ENCODE data around the gene COX6A1. TPM values are rescaled to one million over a fixed set of nuclear protein-coding genes. Genes with fewer than 3 reads are reported as not detected.
A peak's percentile ranks its signal among the peaks of the same experiment; 100 is the strongest.

The COX6A1 gene
- polyA plus RNA-seq, 1 donor from 2014 or later = 830 TPM

DNA sequence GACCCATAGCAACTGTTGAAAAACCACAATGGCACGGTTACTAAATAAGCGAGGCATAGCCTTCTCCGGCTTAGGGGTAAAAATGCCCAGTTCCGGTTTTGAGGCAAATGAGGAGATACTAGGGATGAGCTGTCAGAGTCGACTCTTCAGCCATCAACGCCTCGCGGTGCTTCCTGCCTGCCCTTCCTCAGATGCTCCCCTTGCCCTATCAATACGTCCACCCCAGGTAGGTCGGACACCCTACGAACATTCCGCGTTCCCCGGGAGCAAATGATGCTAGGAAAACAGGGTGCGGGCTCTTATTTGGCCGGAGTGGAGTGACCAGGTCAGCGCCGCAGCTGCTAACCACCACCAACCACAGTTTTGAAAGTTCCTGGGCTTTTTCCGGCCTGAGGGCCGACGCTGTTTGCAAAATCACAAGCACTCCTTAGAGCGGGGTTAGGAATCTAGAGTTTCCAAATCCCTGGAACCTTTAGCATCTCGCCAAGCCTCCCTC, 30.5 kb downstream of the COX6A1 start:
- Mint-ChIP-seq H3K4me3 (peak overlapping the region; percentile 69 to 96 (median 92)), H3K4me1 (peaks cover 20 to 38% (median 29%) of the 10 kb centered on the region in 3 donors), H3K9me3 (no peaks in the 10 kb centered on the region), H3K27me3 (peaks cover 2% of the 10 kb centered on the region), H3K36me3 (peaks cover 2% of the 10 kb centered on the region), H3K27ac (peak overlapping the region; percentile 90 to 97 (median 91))

DNA sequence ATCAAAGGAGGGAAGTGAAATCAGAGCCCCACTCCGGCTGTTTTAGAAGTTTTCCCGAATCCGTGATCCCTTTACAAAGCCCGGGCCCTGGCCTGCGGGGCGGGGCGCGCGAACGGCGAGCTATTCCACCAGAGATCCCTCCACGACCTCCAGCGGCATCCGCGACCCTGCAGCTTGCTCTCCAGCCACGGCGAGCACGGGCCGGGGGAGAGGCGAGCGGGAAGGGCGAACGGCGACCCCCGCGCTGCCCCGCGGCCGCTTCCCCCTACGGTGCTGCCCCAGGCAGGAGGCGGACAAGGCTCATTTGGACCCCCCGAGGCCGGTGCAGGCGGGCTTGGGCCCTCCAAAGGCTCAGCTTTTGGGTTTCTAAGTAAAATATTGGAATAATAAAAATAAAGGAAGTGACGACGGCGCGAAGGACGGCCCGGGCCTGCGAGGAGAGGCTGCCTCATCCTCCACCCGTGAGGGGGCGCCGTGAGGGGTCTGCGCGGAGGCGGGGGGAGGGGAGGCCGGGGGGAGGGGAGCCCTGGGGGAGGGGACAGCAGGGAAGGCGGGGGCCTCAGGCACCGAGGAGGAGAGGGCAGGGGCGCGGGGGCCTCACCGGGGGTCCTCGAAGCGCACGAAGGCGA, 31.0 kb downstream of the COX6A1 start:
- H3K9me3 Mint-ChIP-seq = no peaks in the 10 kb centered on the region
- H3K27ac Mint-ChIP-seq = peak overlapping the region; percentile 23 to 97 (median 96)
- peaks cover 20 to 38% (median 29%) of the 10 kb centered on the region in 3 donors for H3K4me1 Mint-ChIP-seq
- H3K36me3 Mint-ChIP-seq = peaks cover 2% of the 10 kb centered on the region
- H3K27me3 Mint-ChIP-seq = peaks cover 2% of the 10 kb centered on the region
- H3K4me3 Mint-ChIP-seq = peak overlapping the region; percentile 69 to 96 (median 92)

DNA sequence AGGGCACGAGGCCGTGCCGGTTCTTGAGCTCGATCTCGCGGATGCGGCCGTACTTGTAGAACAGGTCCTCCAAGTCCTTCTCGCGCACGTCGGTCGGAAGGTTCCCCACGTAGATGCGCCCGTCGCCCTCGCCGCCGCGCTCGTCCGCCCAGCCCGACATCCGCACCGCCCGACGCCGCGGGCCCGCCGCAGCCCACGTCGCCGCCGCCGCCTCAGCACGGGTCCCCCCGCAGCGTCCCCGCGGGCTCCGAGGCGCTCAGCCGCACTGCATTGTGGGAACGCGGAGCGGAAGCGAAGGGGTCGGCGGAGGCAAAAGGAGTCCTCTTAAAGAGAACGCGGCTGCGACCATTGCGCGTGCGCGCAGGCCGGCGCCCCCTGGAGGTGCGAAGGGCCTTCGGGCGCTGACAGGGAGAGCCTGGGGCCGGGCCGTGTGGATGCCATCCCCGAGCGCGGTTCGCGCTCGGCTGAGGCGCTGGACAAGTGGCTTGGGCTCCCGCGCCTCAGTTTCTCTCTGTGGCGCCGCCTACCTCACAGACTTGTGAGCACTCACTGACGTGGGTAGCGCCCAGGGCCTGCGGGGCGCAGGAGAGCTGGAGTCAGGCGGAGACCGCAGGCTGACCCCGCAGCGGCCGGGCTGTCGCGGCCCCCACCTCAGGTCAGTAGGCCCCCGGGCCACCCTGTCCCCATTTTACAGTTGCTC, 31.7 kb downstream of the COX6A1 start, which contains the start of gene SRSF9:
SRSF9 (minus strand) TSS at position 299 of the 700 bp plus-strand sequence; CDS start at position 160, 139 bp downstream.
- H3K4me1 Mint-ChIP-seq = peaks cover 20 to 34% (median 29%) of the 10 kb centered on the region in 3 donors

DNA sequence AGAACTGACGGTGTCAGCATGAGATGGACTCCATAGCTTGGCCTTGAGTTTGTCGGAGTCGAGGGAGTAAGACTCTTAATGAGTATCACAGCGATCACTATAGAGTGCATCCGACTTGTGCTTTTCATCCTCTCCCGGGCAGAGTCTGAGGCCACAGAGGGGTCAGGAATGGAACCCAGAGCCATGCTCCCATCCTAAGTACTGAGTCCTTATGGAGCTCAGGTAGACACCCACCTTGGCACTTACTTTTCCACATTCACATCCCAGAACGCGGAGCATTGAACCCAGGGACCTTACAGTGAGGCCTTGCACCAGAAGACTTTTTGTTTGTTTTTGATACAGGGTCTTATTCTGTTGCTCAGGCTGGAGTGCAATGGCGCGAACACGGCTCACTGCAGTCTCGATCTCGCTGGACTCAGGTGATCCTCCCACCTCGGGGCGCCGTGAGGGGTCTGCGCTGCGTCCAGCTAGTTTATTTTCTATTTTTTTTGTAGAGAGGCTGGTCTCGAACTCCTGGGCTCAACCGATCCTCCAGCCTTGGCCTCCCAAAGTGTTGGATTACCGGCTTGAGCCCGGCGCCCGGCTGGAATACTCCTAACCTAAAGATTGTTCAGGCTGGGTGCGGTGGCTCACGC, 32.4 kb downstream of the COX6A1 start:
- Mint-ChIP-seq H3K4me3 (peak overlapping the region; percentile 69 to 96 (median 92)), H3K27ac (peak overlapping the region in 1 of 3 donors; percentile 73), H3K4me1 (peaks cover 20 to 32% (median 28%) of the 10 kb centered on the region in 3 donors), H3K27me3 (peaks cover 2% of the 10 kb centered on the region), H3K36me3 (peaks cover 4% of the 10 kb centered on the region), H3K9me3 (no peaks in the 10 kb centered on the region)

More for the DNA sequence above, 31.7 kb downstream of the COX6A1 start, which contains the start of gene SRSF9:
- peak within 1 kb of the TSS; percentile 73 to 97 (median 96) for H3K27ac Mint-ChIP-seq
- peaks cover 2% of the 10 kb centered on the region for H3K27me3 Mint-ChIP-seq
- peak within 1 kb of the TSS; percentile 69 to 96 (median 92) for H3K4me3 Mint-ChIP-seq
- no peaks in the 10 kb centered on the region for H3K9me3 Mint-ChIP-seq
- peaks cover 2% of the 10 kb centered on the region for H3K36me3 Mint-ChIP-seq

DNA sequence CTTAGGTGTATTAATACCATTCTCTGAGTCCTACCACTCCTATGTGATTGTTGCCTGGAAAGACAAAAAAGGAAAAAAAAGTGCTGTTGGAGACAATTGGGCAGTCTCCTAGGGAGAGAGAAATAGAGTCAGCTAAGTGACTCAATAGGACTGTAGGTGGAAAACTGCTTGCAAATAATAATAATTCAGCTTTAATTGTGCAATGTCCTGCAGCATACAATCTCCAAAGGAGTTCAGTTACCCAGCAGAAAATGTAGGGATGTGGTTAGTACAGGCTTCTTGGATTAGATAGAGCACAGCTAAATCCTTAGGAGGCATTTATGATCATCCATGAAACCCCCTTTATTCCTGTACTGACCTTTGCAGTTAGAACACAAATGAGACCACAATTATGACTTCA, 34.6 kb downstream of the COX6A1 start:
- H3K9me3 Mint-ChIP-seq = no peaks in the 10 kb centered on the region
- peaks cover 4% of the 10 kb centered on the region for H3K36me3 Mint-ChIP-seq
- peaks cover 9 to 14% (median 12%) of the 10 kb centered on the region in 3 donors for H3K4me1 Mint-ChIP-seq
- peak overlapping the region in 1 of 3 donors; percentile 47 for H3K27ac Mint-ChIP-seq
- H3K27me3 Mint-ChIP-seq = peaks cover 2% of the 10 kb centered on the region
- H3K4me3 Mint-ChIP-seq = peak overlapping the region in 1 of 4 donors; percentile 29

DNA sequence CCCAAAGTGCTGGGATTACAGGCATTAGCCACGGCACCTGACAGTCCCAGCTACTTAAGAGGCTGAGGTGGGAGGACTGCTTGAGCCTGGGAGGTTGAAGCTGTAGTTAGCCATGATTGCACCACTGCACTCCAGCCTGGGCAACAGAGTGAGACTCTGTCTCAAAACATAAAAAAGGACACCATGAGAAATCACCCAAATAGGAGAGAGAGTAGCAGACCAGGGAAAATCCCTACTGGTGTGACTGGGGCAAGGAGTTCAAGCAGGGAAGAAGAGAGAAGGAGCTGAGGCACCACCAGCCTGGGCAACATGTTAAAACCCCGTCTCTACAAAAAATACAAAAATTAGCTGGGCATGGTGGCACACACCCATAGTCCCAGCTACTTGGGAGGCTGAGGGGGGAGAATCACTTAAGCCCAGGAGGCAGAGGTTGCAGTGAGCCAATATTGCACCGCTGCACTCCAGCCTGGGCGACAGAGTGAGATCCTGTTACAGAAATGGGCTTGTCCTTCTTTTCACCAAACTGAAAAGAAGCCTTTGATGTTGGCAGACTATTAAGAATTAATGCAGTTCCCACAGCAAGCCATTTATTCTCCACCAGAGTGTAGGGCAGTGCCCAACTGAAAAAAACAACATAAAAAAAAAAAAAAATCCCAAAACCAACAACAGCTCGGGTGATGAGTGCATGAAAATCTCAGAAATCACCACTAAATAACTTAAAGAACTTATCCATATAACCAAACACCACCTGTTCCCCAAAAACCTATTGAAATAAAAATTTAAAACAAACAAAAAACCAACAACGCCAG, 36.1 kb downstream of the COX6A1 start:
- Mint-ChIP-seq H3K36me3 (peaks cover 4% of the 10 kb centered on the region), H3K27ac (peak overlapping the region in 1 of 3 donors; percentile 71), H3K27me3 (peaks cover 2% of the 10 kb centered on the region), H3K4me1 (peaks cover 3 to 4% (median 4%) of the 10 kb centered on the region in 3 donors), H3K9me3 (no peaks in the 10 kb centered on the region), H3K4me3 (no peak overlapping the region)

DNA sequence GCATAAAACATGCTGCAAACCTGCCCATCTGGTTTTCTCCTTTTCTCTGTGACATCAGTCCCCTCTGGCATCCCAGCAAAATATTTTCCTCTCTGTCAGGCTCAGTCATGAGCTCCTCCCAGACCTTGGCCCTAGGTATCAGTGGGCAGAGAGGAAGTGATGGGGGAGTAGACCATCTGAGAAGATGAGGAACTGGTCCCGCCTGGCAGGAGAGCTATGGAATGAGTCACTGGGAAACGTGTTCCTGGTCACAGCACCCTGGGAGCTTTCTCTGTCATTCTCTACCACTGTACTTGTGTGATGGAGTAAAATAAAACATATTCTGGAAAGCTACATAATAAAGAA, 36.7 kb downstream of the COX6A1 start:
- H3K36me3 Mint-ChIP-seq = peaks cover 4% of the 10 kb centered on the region
- peaks cover 3 to 4% (median 4%) of the 10 kb centered on the region in 3 donors for H3K4me1 Mint-ChIP-seq
- no peak overlapping the region for H3K4me3 Mint-ChIP-seq
- peak overlapping the region in 1 of 3 donors; percentile 71 for H3K27ac Mint-ChIP-seq
- no peaks in the 10 kb centered on the region for H3K9me3 Mint-ChIP-seq
- H3K27me3 Mint-ChIP-seq = peaks cover 2% of the 10 kb centered on the region

DNA sequence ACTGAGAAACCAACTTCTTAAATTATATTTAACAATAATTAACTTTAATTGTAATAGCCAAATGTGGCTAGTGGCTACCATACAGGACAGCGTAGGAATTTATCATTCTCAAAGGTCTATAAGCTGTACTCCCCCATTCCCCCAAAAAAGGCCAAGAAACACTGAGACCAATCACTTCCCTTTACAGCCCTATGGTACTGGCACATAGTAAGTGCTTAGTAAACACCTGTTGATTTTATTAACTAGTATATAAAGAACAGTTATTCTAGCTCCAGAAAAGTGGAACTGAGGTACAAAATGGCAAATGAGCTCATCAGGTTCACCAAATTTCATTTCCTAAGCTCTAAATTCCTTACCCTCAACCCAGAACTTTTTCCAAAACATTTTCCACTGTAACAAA, 37.7 kb downstream of the COX6A1 start:
- Mint-ChIP-seq H3K4me1 (no peaks in the 10 kb centered on the region), H3K27me3 (no peaks in the 10 kb centered on the region), H3K4me3 (no peak overlapping the region), H3K36me3 (peaks cover 3% of the 10 kb centered on the region), H3K9me3 (no peaks in the 10 kb centered on the region), H3K27ac (no peak overlapping the region)

DNA sequence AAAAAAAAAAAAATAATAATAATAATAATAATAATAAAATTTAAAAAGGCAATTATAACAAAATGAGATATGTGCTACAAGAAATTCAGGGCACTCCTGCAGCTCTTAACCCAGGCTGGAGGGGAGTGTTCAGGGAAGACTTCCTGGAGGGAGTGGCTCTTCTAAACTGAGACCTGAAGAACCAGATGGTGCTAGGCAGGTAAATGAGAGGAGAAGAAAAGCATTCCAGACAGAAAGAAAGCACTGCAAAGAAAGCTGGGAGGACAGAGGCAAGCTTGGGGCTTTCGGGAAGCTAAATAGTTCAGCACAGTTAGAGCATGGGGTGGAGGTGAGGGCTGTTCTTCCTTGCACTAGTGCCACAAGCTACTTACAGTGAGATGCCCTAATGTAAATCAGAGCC, 41.5 kb downstream of the COX6A1 start:
- H3K9me3 Mint-ChIP-seq = no peaks in the 10 kb centered on the region
- no peak overlapping the region for H3K4me3 Mint-ChIP-seq
- H3K4me1 Mint-ChIP-seq = peaks cover 0 to 6% (median 0%) of the 10 kb centered on the region in 3 donors
- H3K27me3 Mint-ChIP-seq = no peaks in the 10 kb centered on the region
- H3K27ac Mint-ChIP-seq = no peak overlapping the region
- H3K36me3 Mint-ChIP-seq = peaks cover 5% of the 10 kb centered on the region

DNA sequence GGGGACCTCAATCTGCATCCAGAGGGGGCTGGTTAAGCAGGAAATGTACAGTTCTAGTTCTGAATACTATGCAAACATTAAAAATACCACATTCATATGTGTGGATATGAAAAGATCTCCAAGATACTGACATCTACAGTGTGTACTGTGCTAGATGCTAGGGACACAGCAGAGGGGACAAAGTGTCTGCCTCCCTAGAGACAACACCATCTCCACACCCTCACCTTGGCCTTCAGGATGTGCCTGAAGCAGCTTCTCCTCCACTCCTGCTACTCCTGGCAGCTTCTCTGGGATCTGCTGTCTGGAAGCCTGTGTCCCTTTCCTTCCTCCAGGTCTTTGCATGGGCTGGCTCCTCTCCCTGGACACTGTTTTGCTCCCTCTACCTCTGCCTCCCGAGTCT, 42.3 kb downstream of the COX6A1 start:
- H3K9me3 Mint-ChIP-seq = no peaks in the 10 kb centered on the region
- H3K36me3 Mint-ChIP-seq = peaks cover 2% of the 10 kb centered on the region
- no peaks in the 10 kb centered on the region for H3K27me3 Mint-ChIP-seq
- H3K4me3 Mint-ChIP-seq = no peak overlapping the region
- no peak overlapping the region for H3K27ac Mint-ChIP-seq
- H3K4me1 Mint-ChIP-seq = peaks cover 0 to 6% (median 0%) of the 10 kb centered on the region in 3 donors

DNA sequence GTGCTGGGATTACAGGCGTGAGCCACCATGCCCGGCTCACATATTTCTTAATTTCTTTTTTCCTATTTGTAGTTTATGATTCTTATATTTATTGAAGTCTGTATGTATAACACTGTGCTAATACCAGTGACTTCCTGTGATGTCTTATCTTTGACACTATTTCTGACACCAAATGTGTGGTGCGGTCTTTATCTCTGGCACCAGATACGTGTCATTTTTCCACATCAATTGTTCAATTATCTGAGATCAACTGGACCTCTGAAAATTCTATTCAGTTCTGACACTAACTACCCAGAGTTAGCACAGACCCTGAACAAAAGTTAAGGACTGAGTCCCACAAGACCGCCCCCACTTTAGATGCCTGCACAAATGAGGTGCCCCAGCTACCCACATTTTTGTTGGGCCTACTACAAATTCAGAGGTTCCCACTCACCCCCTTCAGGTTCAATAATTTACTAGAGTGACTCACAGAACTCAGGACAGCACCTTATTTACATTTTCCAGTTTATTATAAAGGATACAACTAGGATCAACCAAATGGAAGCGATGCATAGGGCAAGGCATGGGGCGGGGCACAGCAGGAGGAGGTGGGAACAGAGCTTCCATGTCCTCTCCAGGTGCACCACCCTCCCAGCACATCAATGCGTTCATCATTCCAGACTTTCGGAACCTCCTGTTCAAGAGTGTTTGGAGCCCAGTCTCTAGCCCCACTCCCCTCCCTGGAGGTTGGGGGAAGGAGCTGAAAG, 43.3 kb downstream of the COX6A1 start:
- H3K27me3 Mint-ChIP-seq = no peaks in the 10 kb centered on the region
- H3K27ac Mint-ChIP-seq = peak overlapping the region in 1 of 3 donors; percentile 56
- peak overlapping the region in 1 of 4 donors; percentile 65 for H3K4me3 Mint-ChIP-seq
- peaks cover 2% of the 10 kb centered on the region for H3K36me3 Mint-ChIP-seq
- peaks cover 2 to 6% (median 5%) of the 10 kb centered on the region in 3 donors for H3K4me1 Mint-ChIP-seq
- H3K9me3 Mint-ChIP-seq = no peaks in the 10 kb centered on the region

DNA sequence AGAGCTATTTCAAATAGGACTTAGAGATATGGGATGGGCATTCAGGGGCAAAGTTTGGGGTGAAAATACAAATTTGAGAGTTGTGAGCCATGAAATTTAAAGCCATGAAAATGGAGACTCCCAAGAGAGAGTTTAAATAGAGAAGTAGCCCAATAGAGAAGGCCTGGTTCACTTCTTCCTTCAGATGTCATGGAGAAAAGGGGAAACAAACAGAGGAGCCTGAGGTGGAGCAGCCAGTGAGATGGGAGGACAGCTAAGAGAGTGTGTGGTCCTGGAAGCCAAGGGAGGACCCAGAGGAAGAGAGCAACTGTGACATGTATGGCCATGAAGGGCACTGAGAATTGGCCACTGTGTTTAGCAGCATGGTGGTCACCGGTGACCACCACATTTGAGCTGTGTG, 45.7 kb downstream of the COX6A1 start:
- Mint-ChIP-seq H3K27ac (peak overlapping the region in 1 of 3 donors; percentile 26), H3K27me3 (no peaks in the 10 kb centered on the region), H3K4me1 (peaks cover 5 to 7% (median 6%) of the 10 kb centered on the region in 3 donors), H3K9me3 (no peaks in the 10 kb centered on the region), H3K36me3 (peaks cover 2% of the 10 kb centered on the region), H3K4me3 (no peak overlapping the region)

DNA sequence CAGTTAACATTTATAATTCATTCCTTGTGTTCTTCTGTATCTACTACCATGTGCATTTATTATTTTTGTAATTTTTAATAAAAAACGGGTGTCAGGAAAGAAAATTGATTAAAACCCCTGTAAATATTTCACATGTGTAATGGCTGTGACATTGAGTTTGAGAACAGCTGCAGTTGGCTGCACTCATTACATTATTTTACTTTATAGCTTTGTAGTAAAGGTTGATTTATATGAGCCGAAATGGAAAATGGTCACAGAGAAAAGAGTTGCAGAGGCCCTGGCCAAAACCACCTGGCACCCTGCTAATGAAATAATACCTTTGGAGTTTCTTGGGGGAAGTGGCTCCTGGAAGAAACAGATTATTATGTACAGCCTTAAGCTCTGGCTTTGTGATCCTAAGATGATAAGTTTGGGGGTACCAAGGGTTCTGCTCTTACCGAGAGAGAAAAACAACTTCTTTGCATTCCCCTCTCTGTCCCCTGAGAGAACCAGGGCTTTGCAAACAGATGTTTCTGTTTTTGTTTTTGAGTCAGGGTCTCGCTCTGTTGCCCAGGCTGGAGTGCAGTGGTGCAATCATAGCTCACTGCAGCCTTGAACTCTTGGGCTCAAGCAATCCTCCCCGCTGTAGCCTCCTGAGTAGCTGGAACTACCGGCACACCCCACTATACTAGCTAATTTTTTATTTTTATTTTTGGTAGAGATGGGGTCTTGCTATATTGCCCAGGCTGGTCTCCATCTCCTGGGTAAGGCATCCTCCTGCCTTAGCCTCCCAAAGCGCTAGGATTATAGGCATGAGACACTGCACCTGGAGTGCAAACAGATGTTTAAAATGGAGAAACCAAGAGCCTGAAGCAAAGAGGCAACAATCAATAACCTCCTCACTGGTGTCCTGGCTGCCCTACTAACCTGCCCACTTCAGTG, 48.3 kb downstream of the COX6A1 start:
- Mint-ChIP-seq H3K4me1 (peaks cover 5 to 7% (median 6%) of the 10 kb centered on the region in 3 donors), H3K27me3 (no peaks in the 10 kb centered on the region), H3K4me3 (peak overlapping the region in 1 of 4 donors; percentile 65), H3K27ac (no peak overlapping the region), H3K36me3 (peaks cover 2% of the 10 kb centered on the region), H3K9me3 (no peaks in the 10 kb centered on the region)

Data from IgD-negative memory B cell (primary cell).